HepG2 (cell line): Measurements from ENCODE around the gene COQ8B. TPM values are rescaled to one million over a fixed set of nuclear protein-coding genes. Genes with fewer than 3 reads are reported as not detected.

Experiments
- ATAC-seq: fragments of 200-7000 bp; cut with Tn5 transposase; 3 replicates; pipeline ENCODE4 v1.9.1; 2020; ENCODE audit warnings: mild to moderate bottlenecking, moderate library complexity
- BruUV-seq: library from RNA; stranded (reverse); fragments of 400-500 nt; replicated peaks from 2 replicates; lab custom pipeline; 2021; lab: Mats Ljungman, UMichigan
- CTCF ChIA-PET: fragments of 300-600 bp; formaldehyde crosslinking; extraction: SDS; loops from one replicate; lab custom pipeline; 2021; ENCODE audit warnings: low total read pairs, inconsistent platforms, low intra/inter-chr PET ratio; lab: Yijun Ruan, JAX
- POLR2A ChIA-PET: fragments of 350-600 bp; sonication (Branson Sonifier 250); formaldehyde crosslinking; loops from one replicate; lab custom pipeline; 2020; ENCODE audit warnings: antibody characterized with exemption, inconsistent platforms; lab: Yijun Ruan, JAX
- DNase-seq: peaks from one replicate; pipeline ENCODE4 v3.0.0-alpha.2; 2015; ENCODE audit warnings: low spot score
- FAIRE-seq: peaks from 3 replicates; lab custom pipeline; 2011; peaks lifted over from hg19 to GRCh38; lab: Jason Lieb, UNC
- H2AFZ ChIP-seq: one replicate; pipeline ENCODE4 v1.6.1; 2011; ENCODE audit warnings: low read length, inconsistent platforms
- H3K27ac ChIP-seq: fragments of 300-600 bp; 3 replicates; pipeline ENCODE4 v1.8.0; 2011; ENCODE audit warnings: mixed run types, mild to moderate bottlenecking, mixed read lengths, low read length, inconsistent platforms; ENCODE audit not compliant: insufficient read depth; ENCODE audit errors: extremely low read length
- H3K27me3 ChIP-seq, 2 experiments: fragments of 200-600 bp in 1 of 2; 2 replicates in 1 of 2; 3 replicates in 1 of 2; pipeline versions ENCODE4 v1.6.0 to v1.8.0; 2011; ENCODE audit warnings: low read length in 2 of 2, mild to moderate bottlenecking in 2 of 2, moderate library complexity in 2 of 2, inconsistent platforms in 1 of 2; ENCODE audit not compliant: insufficient read depth in 2 of 2, control insufficient read depth in 1 of 2
- H3K36me3 ChIP-seq, 2 experiments: fragments of 200-600 bp in 1 of 2; replicated peaks in 1 of 2; 2 replicates in 1 of 2; 3 replicates in 1 of 2; pipeline versions ENCODE4 v1.5.1 to v1.8.0; 2011; ENCODE audit warnings: low read length in 2 of 2, inconsistent platforms in 1 of 2; ENCODE audit not compliant: insufficient read depth in 2 of 2, control insufficient read depth in 1 of 2
- H3K4me1 ChIP-seq: 2 replicates; pipeline ENCODE4 v1.5.1; 2012; ENCODE audit warnings: low read length, inconsistent platforms; ENCODE audit not compliant: insufficient read depth
- H3K4me2 ChIP-seq: 2 replicates; pipeline ENCODE4 v1.6.0; 2011; ENCODE audit warnings: low read depth, low read length, inconsistent platforms
- H3K4me3 ChIP-seq, 3 experiments: fragments of 200-600 bp in 1 of 3; sonication (generic), shearing (Covaris generic) in 1 of 3; replicated peaks in 1 of 3; 2 replicates each; pipeline ENCODE4 v1.5.1; 2011 to 2016; ENCODE audit warnings: low read length in 3 of 3, inconsistent platforms in 2 of 3, low read depth in 2 of 3, mild to moderate bottlenecking in 2 of 3, control low read depth in 1 of 3, mixed read lengths in 1 of 3; ENCODE audit not compliant: insufficient read depth in 1 of 3
- H3K79me2 ChIP-seq: one replicate; pipeline ENCODE4 v1.6.1; 2011; ENCODE audit warnings: low read length, inconsistent platforms; ENCODE audit not compliant: insufficient read depth
- H3K9ac ChIP-seq: 2 replicates; pipeline ENCODE4 v1.6.0; 2011; ENCODE audit warnings: mild to moderate bottlenecking, low read depth, low read length, inconsistent platforms; ENCODE audit not compliant: insufficient read depth
- H3K9me3 ChIP-seq: 2 replicates; pipeline ENCODE4 v1.5.1; 2012; ENCODE audit warnings: mild to moderate bottlenecking, low read length
- H4K20me1 ChIP-seq: 2 replicates; pipeline ENCODE4 v1.6.0; 2011; ENCODE audit warnings: inconsistent platforms, mild to moderate bottlenecking, low read length, moderate library complexity; ENCODE audit not compliant: insufficient read depth
- DNMT3B ChIP-seq: conservative IDR thresholded peaks from 2 replicates; pipeline ENCODE4 v1.6.1; 2016; ENCODE audit warnings: missing biosample characterization, control low read depth
- PHF21A ChIP-seq: sonication (generic); formaldehyde crosslinking; IDR thresholded peaks from 2 replicates; pipeline ENCODE4 v1.5.0; 2020; ENCODE audit warnings: mild to moderate bottlenecking, missing genetic modification reagents
- ZNF12 ChIP-seq: sonication (generic); formaldehyde crosslinking; IDR thresholded peaks from 2 replicates; pipeline ENCODE4 v1.5.0; 2020; ENCODE audit warnings: missing genetic modification reagents
- WGBS: methylation state at CpG from one replicate; pipeline ENCODE4 v1.1.6; 2017; ENCODE audit warnings: low lambda C conversion rate; 5-methylcytosine and 5-hydroxymethylcytosine counted together
- in situ Hi-C: cut with HindIII; loops from 2 replicates; pipeline ENCODE4 v1.10.0; 2017; ENCODE audit warnings: low pct_unique_long_range_greater_than_20kb; ENCODE audit not compliant: extremely low pct_ligation_motif_present
- intact Hi-C: fragments of 100-400 bp; cut with micrococcal nuclease; formaldehyde crosslinking; loops from one replicate; pipeline ENCODE4 v1.10.0; 2022; ENCODE audit not compliant: unreplicated experiment
- polyA plus RNA-seq, 8 experiments: library from polyadenylated mRNA; depleted of rRNA in 3 of 8; stranded (reverse) in 7 of 8; unstranded in 1 of 8; fragments of >200 nt; fragmentation: Illumina TruSeq in 4 of 8; extraction: Trizol in 4 of 8; gene quantifications; 2 replicates each; pipeline versions ENCODE4 v1.2.1 to v1.2.3, GENCODE V29; 2011 to 2016; ENCODE audit warnings: low read depth in 4 of 8, missing spikeins in 1 of 8, mixed read lengths in 1 of 8; ENCODE audit not compliant: insufficient read depth in 1 of 8
- total RNA-seq, 5 experiments: library from RNA; depleted of rRNA; stranded (reverse); fragments of >200 nt; fragmentation: Illumina TruSeq; extraction: Trizol; gene quantifications; 2 replicates each; pipeline ENCODE4 v1.2.3, GENCODE V29; 2016; ENCODE audit warnings: low read depth in 1 of 5
- TF ChIP-seq, protein P1 (sequence below): sonication (generic); formaldehyde crosslinking; IDR thresholded peaks from 2 replicates; pipeline ENCODE4 v1.5.1; 2020; ENCODE audit warnings: mild to moderate bottlenecking, missing genetic modification reagents, moderate library complexity

The COQ8B gene
- total and polyA plus RNA-seq, 2 of the 13 experiments (the other 11 are each of a cell fraction or from before 2014, with no cell fraction given), result 12.3 to 17.2 TPM

DNA sequence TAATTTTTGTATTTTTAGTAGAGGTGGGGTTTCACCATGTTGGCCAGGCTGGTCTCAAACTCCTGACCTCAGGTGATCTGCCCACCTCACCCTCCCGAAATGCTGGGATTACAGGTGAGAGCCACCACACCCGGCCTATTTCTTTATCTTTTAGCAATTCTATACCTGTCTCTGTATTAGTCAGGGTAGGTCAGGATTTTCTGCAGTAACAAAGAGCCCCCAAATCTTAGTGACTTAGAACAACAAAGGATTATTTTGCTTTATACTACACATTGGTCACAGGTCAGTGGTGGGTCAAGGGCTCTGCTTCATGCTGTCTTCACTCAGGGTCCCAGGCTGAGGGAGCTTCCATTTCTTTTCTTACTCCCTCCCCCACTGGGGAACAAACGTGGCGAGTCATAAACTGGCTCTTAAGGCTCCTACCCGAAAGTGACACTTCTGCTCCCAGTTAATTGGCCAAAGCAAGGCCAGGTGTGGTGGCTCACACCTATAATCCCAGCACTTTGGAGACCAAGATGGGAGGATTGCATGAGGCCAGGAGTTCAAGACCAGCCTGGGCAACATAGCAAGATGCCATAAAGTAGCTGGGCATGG, 7.1 kb upstream of the COQ8B start:
- Histone ChIP-seq H3K27me3 (no peaks in the 10 kb centered on the region), H4K20me1 (0 out of 2 replicates have a peak, but pooled peaks cover 4% of the 10 kb centered on the region), H3K4me1 (peaks cover 34% of the 10 kb centered on the region), H2AFZ (no peak overlapping the region), H3K9ac (no peak overlapping the region), H3K79me2 (peaks cover 41% of the 10 kb centered on the region), H3K4me3 (no peak overlapping the region), H3K4me2 (no peak overlapping the region), H3K36me3 (peaks cover 12 to 48% of the 10 kb centered on the region in 2 experiments; a peak in 4 of 5 replicates), H3K9me3 (no peaks in the 10 kb centered on the region), H3K27ac (no peak overlapping the region)
- in situ Hi-C loops (no loop called here), intact Hi-C loops (no loop called here)
- no peak for DNase-seq
- BruUV-seq, result no TSS peak
- WGBS, result 97% methylated on average over 5 of the region's 5 CpGs
- peak; percentile 98 for TF ChIP-seq ZNF12
- TF ChIP-seq DNMT3B (CRISPR knock-in tag), result no peak
- TF ChIP-seq PHF21A (CRISPR knock-in tag), result no peak
- POLR2A ChIA-PET, result no interaction called here
- no peak for FAIRE-seq
- CTCF ChIA-PET, result no interaction called here
- no peak for ATAC-seq

DNA sequence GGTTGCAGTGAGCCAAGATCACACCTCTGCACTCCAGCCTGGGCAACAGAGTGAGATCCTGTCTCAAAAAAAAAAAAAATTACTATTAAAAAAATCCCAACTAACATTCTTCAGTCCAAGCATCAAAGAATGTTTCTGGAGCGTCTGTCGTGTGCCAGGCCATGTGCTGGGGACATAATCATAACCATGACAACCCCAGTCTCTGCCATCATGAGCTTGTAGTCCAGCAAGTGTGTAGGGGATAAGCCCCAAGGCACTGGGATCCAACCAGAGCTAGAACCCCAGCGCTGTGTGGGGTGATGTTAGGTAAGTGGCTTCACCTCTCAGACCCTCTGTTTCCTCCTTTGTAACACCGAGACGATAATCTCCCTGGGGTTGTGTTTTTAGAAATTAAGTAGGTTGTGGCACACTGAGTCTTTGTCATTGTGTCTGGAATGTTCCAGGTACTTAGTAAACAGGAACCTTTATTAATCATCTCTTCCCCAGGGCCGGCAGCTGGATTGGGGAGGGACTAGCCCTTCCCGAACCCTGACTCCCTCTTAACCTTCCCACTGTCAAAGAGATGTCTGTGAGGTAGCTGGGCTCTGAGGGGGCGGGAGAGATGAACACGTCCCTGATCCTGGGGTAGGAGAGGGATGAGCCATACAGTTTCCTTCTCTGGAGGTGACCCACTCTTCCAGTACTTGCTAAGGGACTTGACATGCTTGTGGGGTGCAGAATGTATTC, 5.4 kb upstream of the COQ8B start:
- 0 out of 2 replicates have a peak, but pooled peaks cover 4% of the 10 kb centered on the region for H4K20me1 ChIP-seq
- FAIRE-seq, result no peak

More for the DNA sequence above, 5.4 kb upstream of the COQ8B start:
- peaks cover 10 to 35% of the 10 kb centered on the region in 2 experiments; a peak in 4 of 5 replicates for H3K36me3 ChIP-seq
- in situ Hi-C loops (no loop called here), intact Hi-C loops (no loop called here)
- peaks cover 34% of the 10 kb centered on the region for H3K4me1 ChIP-seq
- H3K4me2 ChIP-seq, result peak overlapping the region; percentile 39; the same call in 1 of the 2 replicates
- no peak overlapping the region for H3K27ac ChIP-seq
- no TSS peak for BruUV-seq
- DNase-seq, result no peak
- no peak overlapping the region for H2AFZ ChIP-seq
- ChIA-PET CTCF (no interaction called here), POLR2A (interaction anchor here (2.2 kb wide), 1 partner anchor 29 kb away, joined by 9 read pairs; the partner anchor contains the start of genes ACTMAP and SNRPA)
- H3K9ac ChIP-seq, result no peak overlapping the region
- H3K27me3 ChIP-seq, result no peaks in the 10 kb centered on the region; a peak in 1 of 5 replicates
- WGBS, result 89% methylated on average over 9 of the region's 9 CpGs
- H3K9me3 ChIP-seq, result no peaks in the 10 kb centered on the region
- ATAC-seq, result no peak
- no peak overlapping the region for H3K4me3 ChIP-seq
- TF ChIP-seq, protein P1, sequence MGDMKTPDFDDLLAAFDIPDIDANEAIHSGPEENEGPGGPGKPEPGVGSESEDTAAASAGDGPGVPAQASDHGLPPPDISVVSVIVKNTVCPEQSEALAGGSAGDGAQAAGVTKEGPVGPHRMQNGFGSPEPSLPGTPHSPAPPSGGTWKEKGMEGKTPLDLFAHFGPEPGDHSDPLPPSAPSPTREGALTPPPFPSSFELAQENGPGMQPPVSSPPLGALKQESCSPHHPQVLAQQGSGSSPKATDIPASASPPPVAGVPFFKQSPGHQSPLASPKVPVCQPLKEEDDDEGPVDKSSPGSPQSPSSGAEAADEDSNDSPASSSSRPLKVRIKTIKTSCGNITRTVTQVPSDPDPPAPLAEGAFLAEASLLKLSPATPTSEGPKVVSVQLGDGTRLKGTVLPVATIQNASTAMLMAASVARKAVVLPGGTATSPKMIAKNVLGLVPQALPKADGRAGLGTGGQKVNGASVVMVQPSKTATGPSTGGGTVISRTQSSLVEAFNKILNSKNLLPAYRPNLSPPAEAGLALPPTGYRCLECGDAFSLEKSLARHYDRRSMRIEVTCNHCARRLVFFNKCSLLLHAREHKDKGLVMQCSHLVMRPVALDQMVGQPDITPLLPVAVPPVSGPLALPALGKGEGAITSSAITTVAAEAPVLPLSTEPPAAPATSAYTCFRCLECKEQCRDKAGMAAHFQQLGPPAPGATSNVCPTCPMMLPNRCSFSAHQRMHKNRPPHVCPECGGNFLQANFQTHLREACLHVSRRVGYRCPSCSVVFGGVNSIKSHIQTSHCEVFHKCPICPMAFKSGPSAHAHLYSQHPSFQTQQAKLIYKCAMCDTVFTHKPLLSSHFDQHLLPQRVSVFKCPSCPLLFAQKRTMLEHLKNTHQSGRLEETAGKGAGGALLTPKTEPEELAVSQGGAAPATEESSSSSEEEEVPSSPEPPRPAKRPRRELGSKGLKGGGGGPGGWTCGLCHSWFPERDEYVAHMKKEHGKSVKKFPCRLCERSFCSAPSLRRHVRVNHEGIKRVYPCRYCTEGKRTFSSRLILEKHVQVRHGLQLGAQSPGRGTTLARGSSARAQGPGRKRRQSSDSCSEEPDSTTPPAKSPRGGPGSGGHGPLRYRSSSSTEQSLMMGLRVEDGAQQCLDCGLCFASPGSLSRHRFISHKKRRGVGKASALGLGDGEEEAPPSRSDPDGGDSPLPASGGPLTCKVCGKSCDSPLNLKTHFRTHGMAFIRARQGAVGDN, result no peak
- H3K79me2 ChIP-seq, result peaks cover 57% of the 10 kb centered on the region
